ENCODE data around the gene PAQR7. TPM values are rescaled to one million over a fixed set of nuclear protein-coding genes. Genes with fewer than 3 reads are reported as not detected.

Gene PAQR7
- total RNA-seq, 1 experiment from 2014 or later: 13.6 TPM

- no peak for DNase-seq
- Mint-ChIP-seq H3K4me1 (ENCODE audit: low read depth, unreplicated experiment) (peaks cover 9% of the 10 kb centered on the region), H3K9me3 (ENCODE audit: low read depth, unreplicated experiment) (no peaks in the 10 kb centered on the region), H3K36me3 (ENCODE audit: insufficient read depth, unreplicated experiment) (peaks cover 32% of the 10 kb centered on the region), H3K27ac (ENCODE audit: unreplicated experiment) (no peak overlapping the region), H3K4me3 (ENCODE audit: low read depth, unreplicated experiment) (no peak overlapping the region), H3K27me3 (ENCODE audit: unreplicated experiment) (no peaks in the 10 kb centered on the region)
- no TSS peak for BruUV-seq (replicated peaks)
- intact Hi-C loops (cut with micrococcal nuclease; ENCODE audit: unreplicated experiment): no loop called here
- no peak for TF ChIP-seq CTCF (IDR thresholded peaks at IDR 0.05; ENCODE audit: unreplicated experiment)
- CTCF ChIA-PET: no interaction called here
Measured at GRCh38 chr1:25908161-25908560, 32.7 kb upstream of the PAQR7 start.

GRCh38 chr1:25907601-25908000 is 32.1 kb upstream of the PAQR7 start:
- CTCF ChIA-PET: no interaction called here

GRCh38 chr1:25906644-25907300 is 31.3 kb upstream of the PAQR7 start:
- TF ChIP-seq CTCF (IDR thresholded peaks at IDR 0.05; ENCODE audit: unreplicated experiment): no peak
- H3K27me3 Mint-ChIP-seq (ENCODE audit: unreplicated experiment): no peaks in the 10 kb centered on the region
- CTCF ChIA-PET: interaction anchor here (0.6 kb wide), 1 partner anchor 47 kb away, joined by 3 read pairs; the partner anchor contains the start of gene AUNIP
- peaks cover 9% of the 10 kb centered on the region for H3K4me1 Mint-ChIP-seq (ENCODE audit: low read depth, unreplicated experiment)
- H3K4me3 Mint-ChIP-seq (ENCODE audit: low read depth, unreplicated experiment): peak overlapping the region; percentile 79
- peaks cover 32% of the 10 kb centered on the region for H3K36me3 Mint-ChIP-seq (ENCODE audit: insufficient read depth, unreplicated experiment)
- no TSS peak for BruUV-seq (replicated peaks)
- no peak for DNase-seq
- no peaks in the 10 kb centered on the region for H3K9me3 Mint-ChIP-seq (ENCODE audit: low read depth, unreplicated experiment)
- intact Hi-C loops (cut with micrococcal nuclease; ENCODE audit: unreplicated experiment): no loop called here
- H3K27ac Mint-ChIP-seq (ENCODE audit: unreplicated experiment): peak overlapping the region; percentile 65

More at GRCh38 chr1:25907601-25908000, 32.1 kb upstream of the PAQR7 start:
- H3K27ac Mint-ChIP-seq (ENCODE audit: unreplicated experiment): peak overlapping the region; percentile 65
- peaks cover 32% of the 10 kb centered on the region for H3K36me3 Mint-ChIP-seq (ENCODE audit: insufficient read depth, unreplicated experiment)
- BruUV-seq (replicated peaks): no TSS peak
- intact Hi-C loops (cut with micrococcal nuclease; ENCODE audit: unreplicated experiment): no loop called here
- H3K27me3 Mint-ChIP-seq (ENCODE audit: unreplicated experiment): no peaks in the 10 kb centered on the region
- TF ChIP-seq CTCF (IDR thresholded peaks at IDR 0.05; ENCODE audit: unreplicated experiment): no peak
- H3K9me3 Mint-ChIP-seq (ENCODE audit: low read depth, unreplicated experiment): no peaks in the 10 kb centered on the region
- H3K4me1 Mint-ChIP-seq (ENCODE audit: low read depth, unreplicated experiment): peaks cover 9% of the 10 kb centered on the region
- no peak for DNase-seq
- no peak overlapping the region for H3K4me3 Mint-ChIP-seq (ENCODE audit: low read depth, unreplicated experiment)

- H3K27me3 Mint-ChIP-seq (ENCODE audit: unreplicated experiment): no peaks in the 10 kb centered on the region
- intact Hi-C loops (cut with micrococcal nuclease; ENCODE audit: unreplicated experiment): no loop called here
- H3K36me3 Mint-ChIP-seq (ENCODE audit: insufficient read depth, unreplicated experiment): peaks cover 40% of the 10 kb centered on the region
- TF ChIP-seq CTCF (IDR thresholded peaks at IDR 0.05; ENCODE audit: unreplicated experiment): no peak
- H3K9me3 Mint-ChIP-seq (ENCODE audit: low read depth, unreplicated experiment): no peaks in the 10 kb centered on the region
- peak within 1 kb of the TSS; percentile 65 for H3K27ac Mint-ChIP-seq (ENCODE audit: unreplicated experiment)
- BruUV-seq (replicated peaks): no TSS peak
- peak within 1 kb of the TSS; percentile 79 for H3K4me3 Mint-ChIP-seq (ENCODE audit: low read depth, unreplicated experiment)
- peak; percentile 88 for DNase-seq
- CTCF ChIA-PET: interaction anchor here (0.6 to 1.5 kb wide), 6 partner anchors 10 to 1344 kb away, joined by 3 to 9 read pairs (median 3); partner anchors contain the start of gene PDIK1L
- H3K4me1 Mint-ChIP-seq (ENCODE audit: low read depth, unreplicated experiment): peaks cover 9% of the 10 kb centered on the region
Measured at GRCh38 chr1:25905680-25906643, 30.5 kb upstream of the PAQR7 start, which contains the start of gene STMN1. TSS of gene STMN1 (minus strand) at chr1:25906419. CDS start at chr1:25904676, 1,743 bp downstream.

Data from Calu3 (cell line).